IMR-90 (cell line): ENCODE results near the gene NHLRC1.

Experiments used
- BHLHE40 ChIP-seq: fragments of 150-350 bp; IDR thresholded peaks from 2 replicates; pipeline ENCODE4 v1.6.1; 2016; ENCODE audit warnings: mild to moderate bottlenecking, low read depth, low read length
- CHD1 ChIP-seq: IDR thresholded peaks from 2 replicates; pipeline ENCODE4 v1.6.1; 2012; ENCODE audit warnings: low read depth, low read length, improper control_type of control experiment
- POLR2A ChIP-seq: IDR thresholded peaks from 2 replicates; pipeline ENCODE4 v1.6.1; 2012; ENCODE audit warnings: mild to moderate bottlenecking, low read depth, low read length
- RAD21 ChIP-seq: IDR thresholded peaks from 2 replicates; pipeline ENCODE4 v1.6.1; 2012; ENCODE audit warnings: low read length, improper control_type of control experiment
- RCOR1 ChIP-seq: IDR thresholded peaks from 2 replicates; pipeline ENCODE4 v1.6.1; 2012; ENCODE audit warnings: mild to moderate bottlenecking, low read length, improper control_type of control experiment; ENCODE audit not compliant: insufficient replicate concordance
- SMC3 ChIP-seq: fragments of 150-350 bp; IDR thresholded peaks from 2 replicates; pipeline ENCODE4 v1.6.1; 2016; ENCODE audit warnings: low read depth, mild to moderate bottlenecking, antibody characterized with exemption, low read length, moderate library complexity
- TF ChIP-seq, protein P1 (sequence below): conservative IDR thresholded peaks from 2 replicates; pipeline ENCODE4 v1.5.1; 2012; ENCODE audit warnings: mild to moderate bottlenecking, low read depth, low read length, improper control_type of control experiment
- TF ChIP-seq, protein P2 (sequence below): fragments of 150-350 bp; IDR thresholded peaks from 2 replicates; pipeline ENCODE4 v1.6.1; 2017; ENCODE audit warnings: mild to moderate bottlenecking, antibody characterized with exemption, low read length, low read depth

DNA sequence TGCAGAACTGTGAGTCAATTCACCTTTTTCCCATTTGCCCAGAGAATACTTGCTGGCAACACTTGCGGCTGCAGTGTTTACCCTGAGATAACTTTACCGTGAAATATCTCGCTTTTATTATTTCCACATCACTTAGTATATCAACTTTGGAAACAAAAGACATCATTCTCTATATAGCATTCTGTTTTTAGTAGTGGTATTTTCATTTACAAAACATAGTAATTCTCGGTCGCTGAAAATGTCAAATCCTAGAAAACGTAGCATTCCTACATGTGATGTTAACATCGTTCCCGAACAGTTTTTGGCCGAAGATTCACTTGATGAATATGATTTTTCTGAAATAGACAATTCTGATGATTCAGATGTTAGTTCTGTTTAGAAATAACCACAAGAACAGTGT, 52.0 kb downstream of the NHLRC1 start:
- TF ChIP-seq RAD21 (no peak), POLR2A (no peak), CHD1 (no peak), SMC3 (no peak), BHLHE40 (no peak), RCOR1 (no peak)
- TF ChIP-seq, protein P1, sequence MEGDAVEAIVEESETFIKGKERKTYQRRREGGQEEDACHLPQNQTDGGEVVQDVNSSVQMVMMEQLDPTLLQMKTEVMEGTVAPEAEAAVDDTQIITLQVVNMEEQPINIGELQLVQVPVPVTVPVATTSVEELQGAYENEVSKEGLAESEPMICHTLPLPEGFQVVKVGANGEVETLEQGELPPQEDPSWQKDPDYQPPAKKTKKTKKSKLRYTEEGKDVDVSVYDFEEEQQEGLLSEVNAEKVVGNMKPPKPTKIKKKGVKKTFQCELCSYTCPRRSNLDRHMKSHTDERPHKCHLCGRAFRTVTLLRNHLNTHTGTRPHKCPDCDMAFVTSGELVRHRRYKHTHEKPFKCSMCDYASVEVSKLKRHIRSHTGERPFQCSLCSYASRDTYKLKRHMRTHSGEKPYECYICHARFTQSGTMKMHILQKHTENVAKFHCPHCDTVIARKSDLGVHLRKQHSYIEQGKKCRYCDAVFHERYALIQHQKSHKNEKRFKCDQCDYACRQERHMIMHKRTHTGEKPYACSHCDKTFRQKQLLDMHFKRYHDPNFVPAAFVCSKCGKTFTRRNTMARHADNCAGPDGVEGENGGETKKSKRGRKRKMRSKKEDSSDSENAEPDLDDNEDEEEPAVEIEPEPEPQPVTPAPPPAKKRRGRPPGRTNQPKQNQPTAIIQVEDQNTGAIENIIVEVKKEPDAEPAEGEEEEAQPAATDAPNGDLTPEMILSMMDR, result no peak
- TF ChIP-seq, protein P2, sequence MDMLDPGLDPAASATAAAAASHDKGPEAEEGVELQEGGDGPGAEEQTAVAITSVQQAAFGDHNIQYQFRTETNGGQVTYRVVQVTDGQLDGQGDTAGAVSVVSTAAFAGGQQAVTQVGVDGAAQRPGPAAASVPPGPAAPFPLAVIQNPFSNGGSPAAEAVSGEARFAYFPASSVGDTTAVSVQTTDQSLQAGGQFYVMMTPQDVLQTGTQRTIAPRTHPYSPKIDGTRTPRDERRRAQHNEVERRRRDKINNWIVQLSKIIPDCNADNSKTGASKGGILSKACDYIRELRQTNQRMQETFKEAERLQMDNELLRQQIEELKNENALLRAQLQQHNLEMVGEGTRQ, result no peak
